Measurements from ENCODE around the gene TP53BP1.
A peak's percentile ranks its signal among the peaks of the same experiment; 100 is the strongest.
"Not testable (repeated sequence)": the region's sequence is repeated elsewhere in the genome, so short reads cannot be mapped to it uniquely, and the experiment has no call there.

The TP53BP1 gene

GRCh38 chr15:43420435-43420834, 72.5 kb downstream of the TP53BP1 start:
- DNase-seq (ENCODE audit: low read depth) = no peak

- DNase-seq (ENCODE audit: low read depth) = no peak
These were observed 78.8 kb downstream of the TP53BP1 start for GRCh38 chr15:43414196-43414595.

GRCh38 chr15:43412096-43412495, 80.9 kb downstream of the TP53BP1 start:
- no peak for DNase-seq (ENCODE audit: low read depth)

GRCh38 chr15:43410572-43411214, 82.3 kb downstream of the TP53BP1 start:
- DNase-seq (ENCODE audit: low read depth) = no peak

GRCh38 chr15:43408789-43409188, 84.2 kb downstream of the TP53BP1 start:
- DNase-seq (ENCODE audit: low read depth) = no peak

- DNase-seq (ENCODE audit: low read depth) = no peak
These were observed 86.1 kb downstream of the TP53BP1 start for GRCh38 chr15:43406808-43407207.

- no peak for DNase-seq (ENCODE audit: low read depth)
These were observed 86.8 kb downstream of the TP53BP1 start for GRCh38 chr15:43406189-43406588.

GRCh38 chr15:43404130-43404529, 88.8 kb downstream of the TP53BP1 start:
- DNase-seq (ENCODE audit: low read depth) = no peak

- no peak for DNase-seq (ENCODE audit: low read depth)
These were observed 89.3 kb downstream of the TP53BP1 start for GRCh38 chr15:43403616-43404015.

GRCh38 chr15:43402255-43402654, 90.7 kb downstream of the TP53BP1 start:
- no peak for DNase-seq (ENCODE audit: low read depth)

- not testable (repeated sequence) for DNase-seq (ENCODE audit: low read depth)
These were observed 99.4 kb downstream of the TP53BP1 start for GRCh38 chr15:43393592-43393991.

GRCh38 chr15:43390723-43391122, 102.2 kb downstream of the TP53BP1 start:
- no peak for DNase-seq (ENCODE audit: low read depth)

GRCh38 chr15:43383070-43383469, 109.9 kb downstream of the TP53BP1 start:
- DNase-seq (ENCODE audit: low read depth) = no peak

GRCh38 chr15:43382310-43382709, 110.6 kb downstream of the TP53BP1 start:
- no peak for DNase-seq (ENCODE audit: low read depth)

GRCh38 chr15:43378601-43379000, 114.4 kb downstream of the TP53BP1 start:
- no peak for DNase-seq (ENCODE audit: low read depth)

GRCh38 chr15:43376017-43376705, 116.8 kb downstream of the TP53BP1 start:
- DNase-seq (ENCODE audit: low read depth) = peak; percentile 7

GRCh38 chr15:43370975-43371974, 121.7 kb downstream of the TP53BP1 start, which contains the start of the genes TUBGCP4 and ZSCAN29:
Gene TUBGCP4 (plus strand): TSS chr15:43371101. CDS start chr15:43371355, 254 bp downstream.
Gene ZSCAN29 (minus strand): TSS chr15:43371043. CDS start chr15:43369913, 1,130 bp downstream.
- DNase-seq (ENCODE audit: low read depth) = peak; percentile 62

- no peak for DNase-seq (ENCODE audit: low read depth)
These were observed 122.5 kb downstream of the TP53BP1 start for GRCh38 chr15:43370310-43370974.

- DNase-seq (ENCODE audit: low read depth) = no peak
These were observed 131.5 kb downstream of the TP53BP1 start for GRCh38 chr15:43361313-43361903.

- no peak for DNase-seq (ENCODE audit: low read depth)
These were observed 132.1 kb downstream of the TP53BP1 start for GRCh38 chr15:43360821-43361220.
